ENCODE data around the gene FAM228B. TPM values are rescaled to one million over a fixed set of nuclear protein-coding genes. Genes with fewer than 3 reads are reported as not detected.

The FAM228B gene
- total RNA-seq = 10 to 100 TPM in 1 of 2 donors, 1 to 10 TPM in 1; 7.4 to 10.1 TPM
- long read RNA-seq, partial matches to known transcripts = 1 of 2 reads
- long read RNA-seq, other reads (novel, unspliced or antisense) = 1 of 2 reads

DNA sequence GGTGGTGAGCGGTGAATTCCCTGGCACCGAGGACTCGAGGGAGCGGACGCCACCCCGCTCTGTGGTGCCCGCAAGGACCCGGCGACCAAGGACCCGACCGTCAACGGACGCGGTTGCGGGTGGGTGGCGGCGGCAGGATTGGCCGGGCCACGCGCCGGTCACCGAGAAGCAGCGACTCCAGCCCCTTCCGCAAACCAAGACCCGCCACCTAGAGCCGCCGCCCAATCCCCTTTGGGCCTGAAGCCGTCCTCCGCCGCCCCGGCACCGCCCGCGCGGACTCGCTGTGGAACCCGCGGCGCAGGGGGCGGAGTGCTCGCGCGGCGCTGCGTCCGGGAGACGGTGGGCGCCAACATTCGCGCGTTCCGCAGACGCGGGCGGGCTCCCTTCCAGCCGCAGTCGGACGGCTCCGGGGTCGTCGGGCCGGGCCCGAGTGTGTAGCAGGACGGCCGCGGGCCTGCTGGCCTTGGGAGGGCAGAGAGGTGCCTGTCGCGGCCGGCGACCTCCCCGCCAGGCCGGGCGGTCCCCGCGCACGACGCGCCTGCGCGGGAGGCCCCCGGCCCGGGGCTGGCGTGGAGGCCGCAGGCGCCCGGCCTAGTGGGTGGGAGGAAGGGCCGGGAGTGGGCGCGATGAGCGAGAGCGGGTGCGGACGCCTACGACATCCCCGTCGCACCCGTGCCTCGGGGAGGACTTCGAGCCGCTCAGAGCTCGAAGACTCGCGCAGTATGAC is at the start of gene FAM228B, which contains the start of gene PFN4:
FAM228B (plus strand) TSS at position 275 of the 727 bp plus-strand sequence. CDS start 893 bp downstream, outside the sequence.
PFN4 (minus strand) TSS at position 140 of the 727 bp plus-strand sequence. CDS start 799 bp downstream, outside the sequence.
- intact Hi-C loops (cut with DNase I, micrococcal nuclease) = no loop called here
- DNase-seq (peak; percentile 88 to 90), ATAC-seq (peak; percentile 97)

DNA sequence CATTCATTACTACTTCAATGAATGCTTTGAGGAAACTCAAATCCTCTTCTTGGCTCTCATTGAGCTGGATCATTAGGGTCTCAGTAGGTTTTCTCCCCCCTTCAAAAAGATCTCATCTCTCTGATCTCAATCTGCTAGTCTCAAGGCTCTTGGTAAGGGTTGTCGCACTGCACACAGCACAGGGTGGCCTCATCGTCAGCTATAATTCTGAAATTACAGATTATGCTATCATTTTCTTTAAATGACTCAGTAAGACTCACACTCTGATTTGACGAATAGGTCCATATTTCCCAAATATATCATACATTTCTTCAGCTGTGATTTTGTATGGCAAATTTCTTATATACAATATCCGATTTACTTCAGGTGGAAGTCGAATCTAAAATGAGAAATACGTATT is 49.5 kb upstream of the FAM228B start:
- DNase-seq = no peak
- intact Hi-C loops (cut with DNase I, micrococcal nuclease) = no loop called here
- ATAC-seq = no peak

DNA sequence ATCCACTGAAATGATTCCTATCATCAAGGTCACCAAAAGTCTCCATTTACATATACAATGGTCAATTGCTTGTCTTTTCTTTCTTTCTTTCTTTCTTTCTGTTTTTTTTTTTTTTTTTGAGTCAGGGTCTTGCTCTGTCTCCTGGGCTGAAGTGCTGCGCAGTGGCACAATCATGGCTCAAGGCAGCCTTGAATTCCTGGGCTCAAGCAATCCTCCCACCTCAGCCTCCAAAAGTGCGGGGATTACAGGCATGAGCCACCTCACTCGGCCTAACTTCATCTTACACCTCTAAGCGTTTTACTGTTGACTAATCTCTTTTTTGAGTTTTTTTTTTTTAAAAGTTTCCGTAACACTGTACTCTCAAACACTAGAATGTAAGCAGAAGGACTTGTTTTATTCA is 48.0 kb upstream of the FAM228B start:
- no peak for DNase-seq
- intact Hi-C loops (cut with DNase I, micrococcal nuclease) = no loop called here

DNA sequence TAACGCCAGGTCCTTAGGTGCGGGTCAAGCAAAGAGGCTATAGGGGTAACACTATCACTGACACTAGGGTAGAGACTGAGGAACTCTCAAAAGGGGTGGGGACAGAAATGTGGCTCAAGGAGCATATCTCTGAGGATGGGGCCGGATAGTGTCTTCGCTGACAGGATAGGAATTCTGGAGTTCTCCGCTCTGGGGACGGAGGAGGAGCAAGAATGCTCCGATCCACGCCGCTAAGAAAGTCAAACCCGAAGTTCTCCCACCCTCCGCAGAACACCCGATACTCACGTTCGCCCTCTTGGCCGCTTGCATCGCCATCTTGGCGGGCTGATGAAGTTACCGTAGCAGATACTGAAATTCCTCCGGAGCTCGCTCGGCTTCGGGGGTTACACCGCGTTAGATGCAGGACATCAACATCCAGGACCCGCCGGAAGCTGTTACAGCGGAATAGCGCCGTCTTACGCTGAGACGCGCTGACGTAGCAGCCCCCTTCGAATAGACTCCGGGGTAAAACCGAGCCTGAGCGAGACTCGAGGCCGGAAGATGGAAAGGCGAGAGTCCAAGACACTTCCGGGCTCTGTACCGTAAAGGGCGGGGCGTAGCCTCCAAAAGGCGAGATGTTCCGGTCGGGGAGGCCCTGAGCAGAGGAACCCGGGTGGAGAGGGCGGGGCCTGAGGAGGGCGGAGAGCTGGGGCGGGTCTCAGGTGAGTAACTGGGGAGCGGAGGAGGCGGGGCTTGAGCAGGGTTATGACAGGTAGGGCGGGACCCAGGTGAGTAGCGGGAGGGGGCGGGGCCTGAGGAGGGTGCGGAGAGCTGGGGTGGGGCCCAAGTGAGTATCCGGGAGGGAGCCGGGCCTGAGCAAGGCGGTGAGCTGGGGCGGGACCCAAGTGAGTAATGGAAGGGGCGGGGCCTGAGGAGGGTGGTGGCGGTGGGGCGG is 47.1 kb upstream of the FAM228B start, which contains the start of gene SF3B6:
SF3B6 (minus strand) TSS at position 412 of the 934 bp plus-strand sequence; CDS start at position 315, 97 bp downstream.
- intact Hi-C loops (cut with DNase I, micrococcal nuclease) = no loop called here
- ATAC-seq (peak; percentile 81), DNase-seq (peak; percentile 100)

More for the DNA sequence above, 48.0 kb upstream of the FAM228B start:
- ATAC-seq = no peak

DNA sequence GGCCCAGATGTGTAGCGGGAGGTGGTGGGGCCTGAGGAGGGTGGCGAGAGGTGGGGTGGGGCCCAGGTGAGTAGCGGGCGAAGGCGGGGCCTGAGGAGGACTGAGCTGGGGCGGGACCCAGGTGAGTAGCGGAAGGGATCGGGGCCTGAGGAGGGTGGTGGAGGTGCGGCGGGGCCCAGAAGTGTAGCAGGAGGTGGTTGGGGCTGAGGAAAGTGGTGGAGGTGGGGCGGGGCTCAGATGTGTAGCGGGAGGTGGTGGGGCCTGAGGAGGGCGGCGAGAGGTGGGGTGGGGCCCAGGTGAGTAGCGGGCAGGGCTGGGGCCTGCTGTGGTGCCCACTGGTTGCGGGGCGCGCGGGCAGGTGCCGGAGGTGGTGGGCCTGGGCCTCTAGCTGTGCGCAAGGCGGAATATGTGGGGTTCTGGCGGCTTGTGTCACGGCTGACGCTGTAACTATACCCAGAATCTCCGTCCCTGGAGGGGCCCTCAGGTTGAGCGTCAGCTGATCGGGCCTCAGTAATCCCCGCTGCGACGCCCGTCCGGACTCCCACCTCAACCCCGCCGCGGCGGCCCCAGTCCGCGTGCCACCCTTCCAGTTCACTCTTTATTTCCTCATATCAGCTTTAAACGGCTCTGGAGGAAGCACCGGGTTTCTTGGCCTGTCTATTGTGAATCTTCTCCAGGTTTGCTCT is 46.3 kb upstream of the FAM228B start:
- ATAC-seq (peak; percentile 17), DNase-seq (no peak)
- intact Hi-C loops (cut with DNase I, micrococcal nuclease) = no loop called here

DNA sequence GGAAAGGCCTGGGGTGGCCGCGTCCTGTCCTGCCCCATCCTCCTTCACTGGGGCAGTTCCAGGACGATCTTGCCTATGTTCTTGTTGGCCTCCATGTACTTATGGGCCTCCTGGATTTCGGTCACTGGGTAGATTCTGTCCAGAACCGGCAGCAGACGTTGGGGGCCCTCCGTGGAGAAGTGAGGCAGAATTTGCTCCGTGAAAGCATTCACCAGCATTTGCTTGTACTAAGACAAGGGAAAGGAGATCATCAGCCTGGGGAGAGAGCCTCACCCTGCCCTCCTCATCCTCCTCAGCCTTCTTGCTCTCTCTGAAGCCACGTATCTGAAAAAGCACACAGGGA is 45.8 kb upstream of the FAM228B start:
- intact Hi-C loops (cut with DNase I, micrococcal nuclease) = no loop called here
- DNase-seq (no peak), ATAC-seq (no peak)

DNA sequence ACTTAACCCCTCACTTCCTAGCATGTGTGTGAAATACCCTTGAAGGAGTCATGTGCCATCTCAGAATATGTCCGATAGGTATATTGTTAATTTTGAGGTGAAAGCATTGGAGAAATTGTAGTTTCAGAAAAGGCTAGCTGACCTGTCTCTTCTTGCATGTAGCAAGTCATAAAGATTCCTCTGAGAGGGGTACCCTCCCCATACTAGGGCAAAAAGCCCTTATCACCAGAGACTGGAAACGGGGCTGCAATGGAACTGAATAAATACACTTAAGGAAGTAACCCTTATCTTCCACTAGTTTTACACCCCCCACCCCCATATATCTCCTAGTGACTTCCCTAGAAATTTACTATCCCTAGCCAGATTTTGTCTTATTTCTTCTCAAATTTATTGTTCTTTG is 45.4 kb upstream of the FAM228B start:
- DNase-seq = no peak
- no peak for ATAC-seq
- intact Hi-C loops (cut with DNase I, micrococcal nuclease) = no loop called here

DNA sequence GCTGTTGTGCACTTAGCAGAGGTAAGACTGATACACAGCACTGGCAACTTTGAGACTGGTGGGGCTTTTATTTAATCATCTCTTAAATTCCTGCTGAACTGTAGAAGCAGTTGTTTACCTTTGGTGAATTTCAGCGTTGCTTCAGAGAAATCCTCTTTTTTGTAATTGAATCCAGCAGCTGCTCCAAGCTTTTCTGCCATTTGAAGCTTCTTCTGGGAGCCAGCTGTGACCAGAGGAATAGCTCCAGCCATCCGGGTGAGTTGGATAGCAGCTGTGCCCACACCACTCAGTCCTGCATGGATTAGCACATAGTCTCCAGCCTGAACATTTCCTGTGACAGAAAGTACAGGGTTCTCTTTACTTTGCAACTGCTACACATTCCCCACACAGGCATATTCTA is 42.6 kb upstream of the FAM228B start:
- intact Hi-C loops (cut with DNase I, micrococcal nuclease) = loop anchor here in 1 of 2 donors (10.0 kb wide), 2 partner anchors 156 to 256 kb away; partner anchors contain the start of gene ATAD2B
- ATAC-seq = no peak
- DNase-seq = no peak

DNA sequence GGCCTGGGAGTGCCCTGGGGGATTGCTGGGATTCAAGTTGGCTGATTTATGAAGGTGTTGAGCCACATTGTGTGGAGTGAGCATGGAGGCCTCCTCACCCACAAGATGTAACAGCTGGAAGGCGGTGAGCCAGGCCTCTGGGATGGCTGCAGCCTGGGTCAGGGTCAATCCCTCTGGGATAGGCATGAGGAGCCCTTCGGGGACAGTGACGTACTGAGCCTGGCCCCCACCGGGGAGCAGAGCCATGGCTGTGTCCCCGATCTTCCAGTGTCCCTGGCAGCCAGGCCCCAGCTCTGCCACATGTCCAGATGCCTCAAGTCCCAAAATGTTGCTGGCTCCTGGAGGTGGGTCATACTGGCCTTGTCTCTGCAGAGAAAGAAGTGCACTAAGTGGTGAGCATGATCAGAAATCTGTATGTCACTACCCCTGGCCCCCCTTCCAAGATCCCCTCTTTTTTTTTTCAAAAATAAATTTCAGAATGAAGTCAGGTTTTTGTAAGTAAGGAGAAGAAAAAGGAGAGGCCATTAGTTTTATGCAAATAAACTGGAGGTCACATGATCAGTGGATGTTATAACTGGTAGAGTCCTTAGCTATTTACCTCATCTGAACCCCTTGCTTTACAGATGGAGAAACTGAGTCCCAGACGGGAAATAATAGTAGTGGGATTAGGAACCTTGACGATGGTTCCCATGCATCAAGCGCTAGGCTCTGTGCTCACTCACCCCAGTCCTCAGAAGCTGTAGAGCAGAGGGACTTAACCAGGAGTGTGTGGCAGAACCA is 40.3 kb upstream of the FAM228B start:
- ATAC-seq = no peak
- intact Hi-C loops (cut with DNase I, micrococcal nuclease) = loop anchor here in 1 of 2 donors (10.0 kb wide), 2 partner anchors 158 to 258 kb away; partner anchors contain the start of gene ATAD2B
- DNase-seq = no peak

DNA sequence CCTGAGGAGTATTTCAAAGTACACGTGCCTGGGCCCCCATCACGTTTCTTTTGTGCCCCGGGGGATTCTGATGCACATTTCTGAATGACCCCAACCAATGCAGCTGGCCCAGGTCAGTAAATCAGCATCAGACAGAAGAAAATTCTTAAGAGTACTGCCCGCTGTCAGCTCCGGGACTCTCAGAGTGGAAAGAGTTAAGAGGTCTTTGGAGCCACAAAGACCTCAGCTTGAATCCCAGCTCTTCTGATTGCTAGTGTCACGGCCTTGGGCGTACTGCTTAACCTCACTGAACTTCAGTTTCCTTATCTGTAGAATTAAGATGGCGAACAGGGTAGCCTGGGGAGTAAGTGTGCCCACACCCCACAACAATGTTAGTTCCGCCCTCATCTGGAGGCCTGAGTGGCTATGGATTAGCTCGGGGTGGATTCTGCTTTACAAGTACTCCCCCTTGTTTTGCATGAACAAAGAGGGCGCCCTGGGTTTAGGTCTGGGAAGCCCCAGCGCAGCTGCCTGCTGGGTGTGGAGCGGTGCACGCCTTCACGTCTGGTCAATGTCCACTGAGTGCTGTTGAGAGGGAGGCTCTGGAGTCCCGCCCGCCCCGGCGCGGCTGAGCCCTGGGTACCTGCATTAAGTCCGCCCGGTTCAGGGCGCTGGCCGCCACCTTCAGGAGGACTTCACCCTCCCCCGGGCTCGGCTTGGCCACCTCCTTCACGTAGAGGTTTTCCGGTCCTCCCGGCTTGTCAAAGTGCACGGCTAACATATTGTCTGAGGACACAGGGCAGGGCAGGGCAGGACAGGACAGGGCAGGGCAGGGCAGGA is 39.5 kb upstream of the FAM228B start:
- intact Hi-C loops (cut with DNase I, micrococcal nuclease) = loop anchor here in 1 of 2 donors (10.0 kb wide), 2 partner anchors 159 to 259 kb away; partner anchors contain the start of gene ATAD2B
- peak; percentile 84 for ATAC-seq
- DNase-seq = peak; percentile 91 to 96

DNA sequence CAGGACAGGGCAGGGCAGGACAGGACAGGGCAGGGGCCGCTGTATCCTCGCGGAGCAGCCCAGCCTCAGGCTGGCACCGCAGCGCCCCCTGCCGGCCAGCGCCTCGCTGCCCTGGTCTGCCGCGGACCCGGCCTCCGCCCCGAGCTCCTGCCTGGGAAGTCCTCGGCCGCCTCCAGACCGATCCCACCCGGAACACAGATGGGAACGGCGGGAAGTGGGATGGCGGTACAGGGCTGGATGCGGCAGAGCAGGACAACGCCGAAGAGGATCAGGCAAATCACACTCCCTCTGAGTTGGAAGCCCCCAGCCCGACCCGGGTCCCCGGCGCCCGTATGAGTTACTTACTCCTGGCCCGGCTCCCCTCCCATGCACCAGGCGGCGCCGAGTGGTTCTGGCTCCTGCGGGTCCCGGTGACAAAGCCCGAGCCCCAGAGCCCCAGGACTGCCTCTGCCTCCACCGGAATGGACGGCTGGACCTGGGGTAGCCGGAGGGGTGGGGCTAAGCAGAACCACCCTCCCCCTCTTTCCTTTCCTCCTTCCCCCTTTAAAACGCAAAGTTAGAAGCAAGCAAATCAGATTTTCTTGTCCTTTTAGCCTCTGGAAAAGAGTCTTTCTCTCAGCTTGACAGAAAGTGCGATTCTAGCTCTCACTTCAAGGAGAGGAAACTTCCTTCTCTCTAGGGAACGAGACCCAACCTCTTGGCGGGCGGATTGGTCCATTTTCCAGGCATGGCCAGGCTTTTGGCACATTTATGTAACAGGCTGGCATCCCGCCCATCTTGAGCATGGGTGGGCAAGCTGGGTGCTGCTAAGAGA is 38.7 kb upstream of the FAM228B start, which contains the start of gene TP53I3:
TP53I3 (minus strand) TSS at position 449 of the 814 bp plus-strand sequence. CDS start 508 bp downstream, outside the sequence.
- intact Hi-C loops (cut with DNase I, micrococcal nuclease) = loop anchor here in 1 of 2 donors (10.0 kb wide), 2 partner anchors 160 to 260 kb away; partner anchors contain the start of gene ATAD2B
- peak; percentile 75 for ATAC-seq

DNA sequence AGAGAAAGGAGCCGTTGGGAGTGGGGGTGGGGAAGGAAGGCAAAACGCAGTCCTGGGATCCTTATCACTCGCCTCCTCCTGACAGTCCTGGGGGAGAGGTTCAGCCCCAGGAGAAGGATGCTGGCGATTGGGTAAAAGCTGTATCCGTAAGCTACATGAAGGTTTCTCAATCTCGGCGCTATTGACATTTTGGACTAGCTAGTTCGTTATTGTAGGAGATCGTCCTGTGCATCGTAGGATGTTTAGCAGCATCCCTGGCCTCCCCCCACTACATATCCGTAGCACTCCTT is 38.1 kb upstream of the FAM228B start:
- intact Hi-C loops (cut with DNase I, micrococcal nuclease) = loop anchor here in 1 of 2 donors (10.0 kb wide), 2 partner anchors 160 to 260 kb away; partner anchors contain the start of gene ATAD2B
- no peak for ATAC-seq
- no peak for DNase-seq

More for the DNA sequence above, 38.7 kb upstream of the FAM228B start, which contains the start of gene TP53I3:
- peak; percentile 89 to 91 for DNase-seq

DNA sequence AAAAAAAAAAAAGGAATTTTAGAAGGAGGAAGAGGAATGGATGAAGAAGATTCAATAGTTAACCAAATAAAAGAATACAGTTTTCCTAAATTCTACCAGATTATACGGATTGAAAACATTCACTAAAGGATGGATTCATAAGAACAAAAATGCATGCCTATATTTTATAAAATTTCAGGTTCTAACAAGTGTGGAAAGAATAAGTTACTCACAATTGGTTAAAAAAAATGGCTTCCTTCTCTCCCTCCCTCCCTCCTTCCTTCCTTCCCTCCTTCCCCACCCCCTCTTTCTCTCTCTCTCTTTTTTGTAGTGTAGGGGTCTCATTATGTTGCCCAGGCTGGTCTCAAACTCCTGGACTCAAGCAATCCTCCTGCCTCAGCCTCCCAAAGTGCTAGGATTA is 37.0 kb upstream of the FAM228B start:
- intact Hi-C loops (cut with DNase I, micrococcal nuclease) = loop anchor here in 1 of 2 donors (10.0 kb wide), 2 partner anchors 161 to 261 kb away; partner anchors contain the start of gene ATAD2B
- DNase-seq (no peak), ATAC-seq (no peak)

DNA sequence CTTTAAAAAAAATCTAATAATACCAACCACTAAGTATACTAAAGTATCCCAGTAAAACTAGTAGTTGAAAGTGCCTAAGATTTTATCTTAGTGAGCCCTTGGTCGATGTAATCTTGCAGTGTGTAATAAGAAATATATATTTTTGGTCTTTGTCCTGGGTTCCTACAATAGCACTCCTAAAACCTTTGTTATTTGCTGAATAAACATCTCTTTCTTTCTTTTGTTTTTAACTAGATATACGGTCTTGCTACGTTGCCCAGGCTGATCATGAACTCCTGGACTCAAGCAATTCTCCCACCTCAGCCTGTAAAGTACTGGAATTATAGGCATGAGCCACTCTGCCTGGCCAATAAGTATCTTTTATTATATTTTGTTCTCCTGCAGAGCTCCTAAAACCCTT is 36.2 kb upstream of the FAM228B start:
- intact Hi-C loops (cut with DNase I, micrococcal nuclease) = loop anchor here in 1 of 2 donors (10.0 kb wide), 2 partner anchors 162 to 262 kb away; partner anchors contain the start of gene ATAD2B
- no peak for DNase-seq
- no peak for ATAC-seq

DNA sequence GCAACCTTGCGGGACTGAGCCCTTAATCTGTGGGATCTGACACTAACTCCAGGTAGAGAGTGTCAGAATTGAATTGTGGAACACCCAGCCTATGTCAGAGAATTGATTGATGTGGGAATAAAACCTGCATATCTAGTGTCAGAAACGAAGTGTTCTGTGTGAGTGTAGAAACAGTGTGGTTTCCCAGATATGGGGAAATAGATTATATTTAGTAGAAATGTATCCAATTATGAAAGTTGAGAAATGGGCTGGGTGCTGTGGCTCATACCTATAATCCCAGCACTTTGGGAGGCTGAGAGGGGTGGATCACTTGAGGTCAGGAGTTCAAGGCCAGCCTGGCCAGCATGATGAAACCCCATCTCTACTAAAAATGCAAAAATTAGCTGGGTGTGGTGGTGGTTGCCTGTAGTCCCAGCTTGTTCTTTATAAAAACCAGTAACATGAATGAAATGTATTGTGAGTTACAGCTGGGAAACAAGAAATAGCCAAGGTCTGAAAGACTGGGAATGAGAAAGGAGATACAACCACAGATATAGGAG is 34.4 kb upstream of the FAM228B start:
- intact Hi-C loops (cut with DNase I, micrococcal nuclease) = loop anchor here in 1 of 2 donors (10.0 kb wide), 2 partner anchors 164 to 264 kb away; partner anchors contain the start of gene ATAD2B
- ATAC-seq = no peak
- no peak for DNase-seq

Measured in left colon (tissue), 2 donors.